Measurements from ENCODE around the gene VDAC2.
"Not testable (repeated sequence)": the region's sequence is repeated elsewhere in the genome, so short reads cannot be mapped to it uniquely, and the experiment has no call there.

VDAC2 gene

GRCh38 chr10:75210282-75211006, at the start of gene VDAC2:
VDAC2 (plus strand) TSS chr10:75210796; CDS start chr10:75211159, 363 bp downstream.
- DNase-seq (ENCODE audit: low read depth in 2 of 2) = peak; percentile 90 to 91

- DNase-seq (ENCODE audit: low read depth in 2 of 2) = no peak
These were observed 44.6 kb upstream of the VDAC2 start for GRCh38 chr10:75165684-75166622.

GRCh38 chr10:75166623-75166972, 44.0 kb upstream of the VDAC2 start:
- DNase-seq (ENCODE audit: low read depth in 2 of 2) = no peak

DNA sequence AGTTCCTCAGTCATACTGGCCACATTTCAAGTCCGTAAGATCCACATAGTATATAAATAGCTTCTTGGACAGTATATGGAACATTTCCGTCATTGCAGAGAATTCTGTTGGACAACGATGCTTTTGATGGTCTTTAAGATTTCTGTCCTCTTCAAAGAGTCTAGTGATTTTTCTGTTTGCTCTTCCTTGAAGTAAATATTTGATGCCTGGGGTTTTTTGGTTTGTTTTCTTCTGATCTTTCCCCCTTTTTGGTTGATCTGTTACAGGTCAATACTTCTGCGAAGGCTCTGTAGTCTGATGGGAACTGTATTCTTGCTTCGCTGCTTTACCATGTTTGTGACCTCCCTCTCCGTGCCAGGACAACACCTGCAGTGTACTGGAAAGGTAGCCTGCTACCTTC, 42.3 kb upstream of the VDAC2 start:
- no peak for DNase-seq (ENCODE audit: low read depth in 2 of 2)

- no peak for DNase-seq (ENCODE audit: low read depth in 2 of 2)
These were observed 40.4 kb upstream of the VDAC2 start for GRCh38 chr10:75170215-75170614.

- DNase-seq (ENCODE audit: low read depth in 2 of 2) = no peak
These were observed 35.5 kb upstream of the VDAC2 start for GRCh38 chr10:75175046-75175445.

DNA sequence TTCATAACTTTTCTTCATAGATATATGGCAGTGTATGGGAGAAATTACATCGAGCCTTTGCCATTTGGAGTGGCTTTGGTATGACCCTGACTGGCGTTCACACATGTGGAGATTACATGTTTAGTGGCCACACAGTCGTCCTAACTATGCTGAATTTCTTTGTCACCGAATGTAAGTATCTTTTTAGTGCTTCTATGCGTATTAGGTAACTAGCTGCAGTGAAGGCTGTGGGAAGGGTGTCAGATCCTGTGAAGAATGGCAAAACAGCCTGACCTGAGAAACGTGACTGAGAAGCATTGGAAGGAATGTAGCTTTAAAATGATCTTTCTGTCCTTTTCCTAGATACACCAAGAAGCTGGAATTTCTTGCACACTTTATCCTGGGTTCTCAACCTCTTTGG, 34.5 kb upstream of the VDAC2 start:
- no peak for DNase-seq (ENCODE audit: low read depth in 2 of 2)

DNA sequence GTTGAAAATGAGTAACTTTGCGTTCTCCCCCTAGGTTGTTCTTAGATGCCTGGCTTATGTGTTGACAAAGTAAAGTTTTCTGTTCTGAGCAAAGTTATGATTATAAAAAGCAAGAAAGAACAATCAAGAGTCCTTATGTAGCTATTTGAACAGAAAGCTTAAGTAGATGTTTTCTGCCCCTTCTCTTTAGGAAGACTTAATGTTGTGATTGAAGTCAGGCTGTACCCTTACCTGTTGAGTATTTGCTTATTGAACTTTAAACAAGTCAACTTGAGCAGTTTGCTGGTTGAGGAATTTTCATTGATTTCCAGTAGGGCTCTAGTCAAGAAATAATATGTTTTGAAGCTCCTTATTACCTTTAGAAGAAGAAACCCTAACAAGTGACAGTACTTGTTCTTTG, 33.9 kb upstream of the VDAC2 start:
- DNase-seq (ENCODE audit: low read depth in 2 of 2) = no peak

- DNase-seq (ENCODE audit: low read depth in 2 of 2) = no peak
These were observed 30.9 kb upstream of the VDAC2 start for GRCh38 chr10:75179657-75180177.

DNA sequence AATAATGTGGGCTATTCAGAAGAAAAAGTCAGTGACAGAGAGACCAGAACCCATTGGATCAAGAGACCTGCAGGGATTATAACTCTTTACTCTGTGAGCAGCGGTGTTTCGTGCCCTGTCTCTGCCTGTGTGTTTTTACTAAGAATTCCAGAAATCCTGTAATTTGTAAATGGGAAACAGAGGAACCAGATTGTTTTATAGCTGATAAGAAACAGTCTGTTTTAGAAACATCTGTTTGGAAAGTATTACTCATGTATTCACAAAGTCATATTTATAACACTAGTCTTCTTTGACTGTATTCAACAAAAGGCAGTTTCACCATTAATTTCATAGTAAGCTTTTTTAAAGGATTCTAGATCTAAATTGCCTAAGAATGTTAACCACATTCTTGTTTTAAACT, 30.0 kb upstream of the VDAC2 start:
- DNase-seq (ENCODE audit: low read depth in 2 of 2) = no peak

DNA sequence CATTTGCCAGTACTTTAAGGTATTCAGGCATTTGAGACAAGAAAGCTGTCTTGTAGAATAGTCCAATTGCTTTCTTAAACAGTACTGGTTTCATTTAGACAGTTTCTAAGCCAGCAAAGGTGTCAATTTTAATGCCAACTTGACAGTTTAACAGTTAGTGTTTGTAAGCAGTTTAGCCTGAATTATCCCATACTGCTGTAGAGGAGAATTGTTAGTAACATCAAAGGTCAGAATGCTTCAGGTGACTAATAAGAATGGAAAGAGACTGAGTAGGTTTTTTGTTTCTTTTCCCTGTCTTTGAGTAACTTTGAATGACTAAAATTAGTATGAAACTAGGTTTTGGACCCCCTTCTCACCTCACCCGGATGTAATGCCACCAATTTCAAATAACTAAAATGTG, 29.5 kb upstream of the VDAC2 start:
- no peak for DNase-seq (ENCODE audit: low read depth in 2 of 2)

- DNase-seq (ENCODE audit: low read depth in 2 of 2) = no peak
These were observed 24.3 kb upstream of the VDAC2 start for GRCh38 chr10:75186310-75186709.

GRCh38 chr10:75187961-75188426, 22.6 kb upstream of the VDAC2 start:
- peak; percentile 28 to 49 for DNase-seq (ENCODE audit: low read depth in 2 of 2)

GRCh38 chr10:75188522-75188921, 22.1 kb upstream of the VDAC2 start:
- DNase-seq (ENCODE audit: low read depth in 2 of 2) = not testable (repeated sequence)

GRCh38 chr10:75189266-75190096, 21.1 kb upstream of the VDAC2 start:
- DNase-seq (ENCODE audit: low read depth in 2 of 2) = no peak

- no peak for DNase-seq (ENCODE audit: low read depth in 2 of 2)
These were observed 18.6 kb upstream of the VDAC2 start for GRCh38 chr10:75191821-75192568.

DNA sequence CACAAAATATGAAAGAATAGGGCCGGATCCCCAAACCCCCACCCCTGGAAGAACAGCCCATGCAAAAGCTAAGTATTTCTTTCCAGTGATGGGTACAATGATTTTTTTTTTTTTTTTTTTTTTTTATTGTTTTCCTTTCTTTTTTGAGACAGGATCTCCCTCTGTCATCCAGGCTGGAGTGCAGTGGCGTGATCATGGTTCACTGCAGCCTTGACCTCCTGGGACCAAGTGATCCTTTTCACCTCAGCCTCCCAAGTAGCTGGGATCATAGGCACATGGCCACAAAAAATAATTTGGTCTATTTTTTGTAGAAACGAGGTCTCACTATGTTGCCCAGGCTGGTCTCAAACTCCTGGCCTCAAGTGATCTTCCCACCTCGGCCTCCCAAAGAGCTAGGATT, 16.0 kb upstream of the VDAC2 start:
- not testable (repeated sequence) for DNase-seq (ENCODE audit: low read depth in 2 of 2)

- no peak for DNase-seq (ENCODE audit: low read depth in 2 of 2)
These were observed 15.4 kb upstream of the VDAC2 start for GRCh38 chr10:75195035-75195763.

GRCh38 chr10:75197066-75197465, 13.5 kb upstream of the VDAC2 start:
- DNase-seq (ENCODE audit: low read depth in 2 of 2) = no peak

GRCh38 chr10:75197906-75198305, 12.7 kb upstream of the VDAC2 start:
- no peak for DNase-seq (ENCODE audit: low read depth in 2 of 2)
